Activated CD4-positive, alpha-beta memory T cell treated with anti-CD3 and anti-CD28 coated beads for 36 hours (primary cell): ENCODE data around the gene CUL4A. TPM values are rescaled to one million over a fixed set of nuclear protein-coding genes. Genes with fewer than 3 reads are reported as not detected.
"Not testable (repeated sequence)": the region's sequence is repeated elsewhere in the genome, so short reads cannot be mapped to it uniquely, and the experiment has no call there.

Experiments used
- CTCF ChIA-PET: fragments of 350-600 bp; sonication (Branson Sonifier 250); formaldehyde crosslinking; loops from one replicate; lab custom pipeline; 2021; ENCODE audit warnings: antibody characterized with exemption, inconsistent platforms; lab: Charles Lee
- POLR2A ChIA-PET: fragments of 350-600 bp; sonication (Branson Sonifier 250); formaldehyde crosslinking; loops from one replicate; lab custom pipeline; 2021; ENCODE audit warnings: antibody characterized with exemption; lab: Charles Lee
- DNase-seq: peaks from one replicate; pipeline ENCODE4 v3.0.0-alpha.2; 2020
- H3K27ac Mint-ChIP-seq: one replicate; pipeline ENCODE4 v1.8.0; 2021; ENCODE audit warnings: mixed read lengths
- H3K27me3 Mint-ChIP-seq: one replicate; pipeline ENCODE4 v1.8.0; 2021; ENCODE audit warnings: mixed read lengths
- H3K36me3 Mint-ChIP-seq: one replicate; pipeline ENCODE4 v1.8.0; 2021; ENCODE audit warnings: mixed read lengths
- H3K4me1 Mint-ChIP-seq: one replicate; pipeline ENCODE4 v1.8.0; 2021; ENCODE audit warnings: low read depth, mixed read lengths
- H3K4me3 Mint-ChIP-seq: one replicate; pipeline ENCODE4 v1.8.0; 2021; ENCODE audit warnings: mild to moderate bottlenecking, mixed read lengths
- H3K9me3 Mint-ChIP-seq: one replicate; pipeline ENCODE4 v1.8.0; 2021; ENCODE audit warnings: mixed read lengths
- intact Hi-C: fragments of 100-400 bp; cut with micrococcal nuclease; formaldehyde crosslinking; loops from one replicate; pipeline ENCODE4 v1.15.1; 2023
- total RNA-seq, 2 experiments: library from RNA; stranded (reverse); gene quantifications; one replicate each; pipeline ENCODE4 v1.2.3, GENCODE V29; 2021

Gene CUL4A
- 10 to 100 TPM; 65.9 to 70.2 TPM for total RNA-seq

GRCh38 chr13:113209336-113209758 is at the start of gene CUL4A:
Gene CUL4A (plus strand): TSS chr13:113209613. CDS start chr13:113209628, 15 bp downstream.
- intact Hi-C loops, result loop anchor here (2.0 to 5.0 kb wide), 6 partner anchors 23 to 858 kb away; partner anchors contain the start of genes DCUN1D2 and TFDP1
- peak; percentile 83 for DNase-seq
- H3K4me1 Mint-ChIP-seq, result peaks cover 50% of the 10 kb centered on the region
- peak within 1 kb of the TSS; percentile 81 for H3K27ac Mint-ChIP-seq
- POLR2A ChIA-PET, result interaction anchor here (0.6 to 1.7 kb wide), 6 partner anchors 9 to 890 kb away, joined by 3 to 5 read pairs (median 3); no protein-coding TSS in a partner anchor
- H3K36me3 Mint-ChIP-seq, result peaks cover 31% of the 10 kb centered on the region
- H3K9me3 Mint-ChIP-seq, result no peaks in the 10 kb centered on the region
- peak within 1 kb of the TSS; percentile 83 for H3K4me3 Mint-ChIP-seq
- CTCF ChIA-PET, result interaction anchor here (1.9 kb wide), 1 partner anchor 24 kb away, joined by 5 read pairs; no protein-coding TSS in a partner anchor
- no peaks in the 10 kb centered on the region for H3K27me3 Mint-ChIP-seq

- no peak overlapping the region for H3K27ac Mint-ChIP-seq
- no peak overlapping the region for H3K4me3 Mint-ChIP-seq
- DNase-seq, result no peak
- no peaks in the 10 kb centered on the region for H3K27me3 Mint-ChIP-seq
- intact Hi-C loops, result loop anchor here (10.0 kb wide), 1 partner anchor 195 kb away; the partner anchor contains the start of gene MCF2L
- POLR2A ChIA-PET, result no interaction called here
- H3K36me3 Mint-ChIP-seq, result peaks cover 4% of the 10 kb centered on the region
- peaks cover 17% of the 10 kb centered on the region for H3K9me3 Mint-ChIP-seq
- CTCF ChIA-PET, result no interaction called here
- H3K4me1 Mint-ChIP-seq, result peaks cover 7% of the 10 kb centered on the region
Measured at GRCh38 chr13:113159701-113160100, 49.7 kb upstream of the CUL4A start.

GRCh38 chr13:113160983-113161382 is 48.4 kb upstream of the CUL4A start:
- H3K27ac Mint-ChIP-seq, result peak overlapping the region; percentile 54
- peaks cover 5% of the 10 kb centered on the region for H3K9me3 Mint-ChIP-seq
- peak overlapping the region; percentile 29 for H3K4me3 Mint-ChIP-seq
- H3K4me1 Mint-ChIP-seq, result peaks cover 14% of the 10 kb centered on the region
- intact Hi-C loops, result no loop called here
- no peaks in the 10 kb centered on the region for H3K27me3 Mint-ChIP-seq
- ChIA-PET CTCF (no interaction called here), POLR2A (no interaction called here)
- H3K36me3 Mint-ChIP-seq, result no peaks in the 10 kb centered on the region
- no peak for DNase-seq

GRCh38 chr13:113161433-113161832 is 48.0 kb upstream of the CUL4A start:
- no peaks in the 10 kb centered on the region for H3K36me3 Mint-ChIP-seq
- peaks cover under 1% of the 10 kb centered on the region for H3K9me3 Mint-ChIP-seq
- CTCF ChIA-PET, result no interaction called here
- peak overlapping the region; percentile 29 for H3K4me3 Mint-ChIP-seq
- POLR2A ChIA-PET, result no interaction called here
- intact Hi-C loops, result no loop called here
- no peak for DNase-seq
- H3K27me3 Mint-ChIP-seq, result no peaks in the 10 kb centered on the region
- H3K4me1 Mint-ChIP-seq, result peaks cover 18% of the 10 kb centered on the region
- H3K27ac Mint-ChIP-seq, result peak overlapping the region; percentile 54

GRCh38 chr13:113161975-113162374 is 47.4 kb upstream of the CUL4A start:
- H3K36me3 Mint-ChIP-seq, CTCF ChIA-PET, H3K27me3 Mint-ChIP-seq, H3K9me3 Mint-ChIP-seq, H3K4me3 Mint-ChIP-seq, POLR2A ChIA-PET, H3K27ac Mint-ChIP-seq, intact Hi-C loops: not testable (repeated sequence)
- peaks cover 18% of the 10 kb centered on the region for H3K4me1 Mint-ChIP-seq
- peak; percentile 36 for DNase-seq

GRCh38 chr13:113162783-113163685 is 46.4 kb upstream of the CUL4A start:
- POLR2A ChIA-PET, result no interaction called here
- CTCF ChIA-PET, result no interaction called here
- intact Hi-C loops, result no loop called here
- DNase-seq, result peak; percentile 31
- H3K9me3 Mint-ChIP-seq, result peaks cover 2% of the 10 kb centered on the region
- H3K4me3 Mint-ChIP-seq, result no peak overlapping the region
- H3K27ac Mint-ChIP-seq, result no peak overlapping the region
- peaks cover 7% of the 10 kb centered on the region for H3K36me3 Mint-ChIP-seq
- H3K4me1 Mint-ChIP-seq, result peaks cover 18% of the 10 kb centered on the region
- H3K27me3 Mint-ChIP-seq, result no peaks in the 10 kb centered on the region

GRCh38 chr13:113164492-113164891 is 44.9 kb upstream of the CUL4A start:
- H3K27me3 Mint-ChIP-seq, result no peaks in the 10 kb centered on the region
- H3K4me1 Mint-ChIP-seq, result peaks cover 18% of the 10 kb centered on the region
- POLR2A ChIA-PET, result no interaction called here
- peaks cover 4% of the 10 kb centered on the region for H3K9me3 Mint-ChIP-seq
- intact Hi-C loops, result no loop called here
- H3K4me3 Mint-ChIP-seq, result no peak overlapping the region
- H3K36me3 Mint-ChIP-seq, result peaks cover 21% of the 10 kb centered on the region
- CTCF ChIA-PET, result no interaction called here
- H3K27ac Mint-ChIP-seq, result no peak overlapping the region
- no peak for DNase-seq

GRCh38 chr13:113166266-113166665 is 43.1 kb upstream of the CUL4A start:
- Mint-ChIP-seq H3K4me1 (peaks cover 23% of the 10 kb centered on the region), H3K27me3 (no peaks in the 10 kb centered on the region), H3K36me3 (peaks cover 32% of the 10 kb centered on the region), H3K9me3 (peaks cover 4% of the 10 kb centered on the region), H3K27ac (no peak overlapping the region), H3K4me3 (no peak overlapping the region)
- ChIA-PET POLR2A (no interaction called here), CTCF (no interaction called here)
- DNase-seq, result peak; percentile 35
- intact Hi-C loops, result no loop called here

GRCh38 chr13:113166681-113167080 is 42.7 kb upstream of the CUL4A start:
- no peak for DNase-seq
- ChIA-PET CTCF (no interaction called here), POLR2A (no interaction called here)
- Mint-ChIP-seq H3K36me3 (peaks cover 37% of the 10 kb centered on the region), H3K4me3 (no peak overlapping the region), H3K27ac (no peak overlapping the region), H3K4me1 (peaks cover 22% of the 10 kb centered on the region), H3K9me3 (peaks cover 4% of the 10 kb centered on the region), H3K27me3 (no peaks in the 10 kb centered on the region)
- intact Hi-C loops, result no loop called here

GRCh38 chr13:113167155-113167554 is 42.3 kb upstream of the CUL4A start:
- Mint-ChIP-seq H3K36me3 (peaks cover 39% of the 10 kb centered on the region), H3K4me1 (peaks cover 22% of the 10 kb centered on the region), H3K27ac (no peak overlapping the region), H3K9me3 (peaks cover 4% of the 10 kb centered on the region), H3K27me3 (no peaks in the 10 kb centered on the region), H3K4me3 (no peak overlapping the region)
- intact Hi-C loops, result no loop called here
- ChIA-PET POLR2A (no interaction called here), CTCF (no interaction called here)
- no peak for DNase-seq

- CTCF ChIA-PET, result no interaction called here
- intact Hi-C loops, result no loop called here
Measured at GRCh38 chr13:113167575-113167974, 41.8 kb upstream of the CUL4A start.

GRCh38 chr13:113168211-113168610 is 41.2 kb upstream of the CUL4A start:
- no peak for DNase-seq
- CTCF ChIA-PET, result no interaction called here
- H3K27me3 Mint-ChIP-seq, result no peaks in the 10 kb centered on the region
- H3K36me3 Mint-ChIP-seq, result peaks cover 45% of the 10 kb centered on the region
- POLR2A ChIA-PET, result no interaction called here
- H3K4me1 Mint-ChIP-seq, result peaks cover 22% of the 10 kb centered on the region
- H3K27ac Mint-ChIP-seq, result no peak overlapping the region
- peaks cover 4% of the 10 kb centered on the region for H3K9me3 Mint-ChIP-seq
- intact Hi-C loops, result no loop called here
- H3K4me3 Mint-ChIP-seq, result no peak overlapping the region

More at GRCh38 chr13:113167575-113167974, 41.8 kb upstream of the CUL4A start:
- POLR2A ChIA-PET, result no interaction called here
- Mint-ChIP-seq H3K9me3 (peaks cover 4% of the 10 kb centered on the region), H3K27ac (no peak overlapping the region), H3K36me3 (peaks cover 41% of the 10 kb centered on the region), H3K4me3 (no peak overlapping the region), H3K27me3 (no peaks in the 10 kb centered on the region), H3K4me1 (peaks cover 22% of the 10 kb centered on the region)
- no peak for DNase-seq
